Epithelial cell of proximal tubule (primary cell): ENCODE data around the gene MCM7. TPM values are rescaled to one million over a fixed set of nuclear protein-coding genes. Genes with fewer than 3 reads are reported as not detected.

ENCODE experiments used
- DNase-seq: peaks from one replicate; pipeline ENCODE4 v3.0.0-alpha.2; 2011; ENCODE audit warnings: low read depth
- H3K4me3 ChIP-seq: 2 replicates; pipeline ENCODE4 v1.5.1; 2011; ENCODE audit warnings: low read depth, mild to moderate bottlenecking, low read length
- CTCF ChIP-seq: conservative IDR thresholded peaks from 2 replicates; pipeline ENCODE4 v1.5.1; 2012; ENCODE audit warnings: low read depth, mild to moderate bottlenecking, low read length
- total RNA-seq: library from RNA; depleted of rRNA; stranded (reverse); fragments of >200 nt; gene quantifications from 2 replicates; pipeline ENCODE4 v1.2.3, GENCODE V29; 2015

The MCM7 gene
- total RNA-seq, 1 donor from 2014 or later: 188 TPM

- peak; percentile 73 for DNase-seq
- H3K4me3 ChIP-seq: no peak overlapping the region
- TF ChIP-seq CTCF: no peak
Measured at GRCh38 chr7:100087055-100087750, 14.0 kb downstream of the MCM7 start.

GRCh38 chr7:100085515-100085914, 15.7 kb downstream of the MCM7 start:
- TF ChIP-seq CTCF: no peak
- DNase-seq: no peak
- no peak overlapping the region for H3K4me3 ChIP-seq

- TF ChIP-seq CTCF: no peak
- H3K4me3 ChIP-seq: no peak overlapping the region
- DNase-seq: no peak
Measured at GRCh38 chr7:100082978-100083377, 18.2 kb downstream of the MCM7 start.

- H3K4me3 ChIP-seq: peak within 1 kb of the TSS; percentile 96
- peak; percentile 84 for TF ChIP-seq CTCF
- peak; percentile 88 for DNase-seq
Measured at GRCh38 chr7:100081535-100082102, 19.6 kb downstream of the MCM7 start, which contains the start of gene ZNF3. Gene ZNF3 (minus strand): TSS chr7:100081723. CDS start chr7:100077357, 4,366 bp downstream.

- DNase-seq: no peak
- peak overlapping the region; percentile 96 for H3K4me3 ChIP-seq
- TF ChIP-seq CTCF: no peak
Measured at GRCh38 chr7:100080907-100081534, 20.2 kb downstream of the MCM7 start.

GRCh38 chr7:100079024-100079560, 22.1 kb downstream of the MCM7 start:
- no peak for DNase-seq
- TF ChIP-seq CTCF: no peak
- H3K4me3 ChIP-seq: no peak overlapping the region
